Measurements from ENCODE around the gene MLLT1.

MLLT1 gene

DNA sequence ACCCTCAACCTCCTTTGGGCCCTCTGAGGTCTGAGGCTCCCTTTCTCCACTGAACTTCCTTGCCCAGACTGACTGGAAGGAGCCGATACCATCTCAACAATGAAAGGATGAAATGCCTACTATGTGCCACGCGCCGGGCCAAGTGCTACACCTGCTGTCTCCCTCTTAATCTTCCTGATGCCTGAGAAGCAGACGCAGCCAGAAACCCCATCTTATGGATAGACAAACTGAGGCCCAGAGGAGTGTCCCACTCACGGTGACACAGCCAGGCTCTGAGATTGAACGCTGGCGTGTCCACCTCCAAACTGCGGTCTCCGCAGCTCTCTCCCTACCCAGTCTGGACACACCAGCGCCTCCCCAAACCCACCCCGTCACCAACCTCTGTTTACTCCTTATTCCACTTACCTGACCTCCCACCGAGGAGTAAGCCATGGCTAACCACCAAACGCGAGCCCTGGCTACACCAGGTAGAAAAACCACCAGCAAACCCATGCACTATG is 20.9 kb downstream of the MLLT1 start:
- DNase-seq, result no peak

DNA sequence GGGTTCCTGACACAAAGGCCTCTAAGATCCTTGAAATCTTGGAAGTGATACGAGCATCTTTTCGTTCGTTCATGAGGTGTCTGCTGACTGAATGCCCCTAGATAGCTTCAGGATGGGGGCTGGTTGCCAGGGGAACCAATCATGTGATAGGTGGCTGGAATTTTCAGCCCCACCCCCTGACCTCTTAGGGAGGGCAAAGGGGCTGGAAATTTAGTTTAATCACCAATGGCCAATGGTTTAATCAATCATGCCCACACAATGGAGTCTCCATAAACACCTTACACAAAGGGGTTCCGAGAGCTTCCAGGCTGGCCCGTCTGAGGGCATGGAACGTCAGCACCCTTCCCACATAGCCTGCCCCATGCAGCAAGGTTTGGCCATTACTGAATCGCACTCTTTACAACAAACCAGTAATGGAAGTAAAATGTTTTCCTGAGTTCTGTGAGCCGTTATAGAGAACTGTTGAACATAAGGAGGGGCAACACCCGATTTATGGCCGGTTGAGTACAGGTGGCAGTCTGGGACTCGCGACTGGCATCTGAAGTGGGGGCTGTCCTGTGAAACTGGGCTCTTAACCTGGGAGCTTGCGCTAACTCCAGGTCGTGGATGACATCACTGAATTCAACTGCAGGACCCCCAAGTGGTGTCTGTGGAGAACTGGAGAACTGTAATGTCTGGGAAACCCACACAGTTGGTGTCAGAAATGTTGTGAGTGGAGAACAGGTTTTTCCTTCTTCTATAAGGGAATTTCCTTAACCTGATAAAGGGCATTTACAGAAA is 25.6 kb downstream of the MLLT1 start:
- no peak for DNase-seq

DNA sequence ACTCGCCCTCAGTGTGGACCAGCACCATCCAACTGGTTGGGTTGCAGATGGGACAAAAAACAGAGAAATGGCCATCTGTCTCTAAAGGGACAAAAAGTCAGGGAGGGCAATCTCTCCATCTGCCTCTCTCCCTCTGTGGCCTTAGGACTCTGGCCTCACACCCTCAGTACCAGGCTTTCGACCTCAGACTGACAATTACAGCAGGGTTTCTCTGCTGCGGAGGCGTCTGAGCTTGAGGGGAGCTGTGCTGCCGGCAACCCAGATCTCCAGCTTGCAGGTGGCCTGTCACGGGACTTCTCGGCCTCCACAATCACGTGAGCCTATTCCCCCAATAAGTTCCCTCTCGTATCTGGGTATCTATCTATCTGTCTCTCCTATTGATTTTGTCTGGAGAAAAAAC is 27.7 kb downstream of the MLLT1 start:
- no peak for DNase-seq

DNA sequence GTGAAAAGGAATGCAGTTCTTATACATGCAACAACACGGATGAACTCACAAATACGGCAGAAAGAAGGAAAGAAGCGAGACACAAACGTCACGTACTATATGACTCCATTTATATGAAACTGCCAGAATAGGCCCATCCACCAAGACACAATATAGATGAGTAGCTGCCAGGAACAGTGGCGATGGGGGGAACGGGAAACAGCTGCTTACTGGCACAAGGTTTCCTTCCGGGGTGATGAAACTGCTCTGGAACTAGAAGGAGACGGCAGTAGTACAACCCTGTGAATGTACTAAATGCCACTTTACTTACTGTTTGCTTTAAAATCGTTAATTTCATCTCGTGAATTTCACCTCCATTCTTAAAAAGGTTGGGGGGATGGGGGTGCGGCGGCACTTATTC is 28.9 kb downstream of the MLLT1 start:
- no peak for DNase-seq

DNA sequence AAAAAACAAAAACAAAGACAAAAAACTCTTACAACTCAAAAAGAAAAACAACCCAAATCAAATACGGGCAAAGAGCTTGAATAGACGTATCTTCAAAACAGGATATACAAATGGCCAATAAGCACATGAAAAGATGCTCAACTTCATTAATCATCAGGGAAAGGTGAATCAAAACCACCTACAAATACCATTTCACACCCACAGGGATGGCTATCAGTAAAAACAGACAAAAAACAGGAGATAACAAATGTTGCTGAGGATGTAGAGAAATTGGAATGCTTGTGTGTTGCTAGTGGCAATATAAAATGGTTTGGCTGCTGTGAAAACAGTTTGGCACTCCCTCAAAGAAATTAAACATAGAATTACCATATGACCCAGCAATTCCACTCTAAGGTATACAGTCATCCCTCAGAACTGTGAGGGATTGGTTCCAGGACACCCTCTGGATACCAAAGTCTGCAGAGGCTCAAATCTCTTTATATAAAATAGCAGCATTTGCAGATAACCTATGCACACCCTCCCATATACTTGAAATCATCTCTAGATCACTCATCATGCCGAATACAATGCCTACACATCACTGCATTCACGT is 29.7 kb downstream of the MLLT1 start:
- DNase-seq, result no peak

DNA sequence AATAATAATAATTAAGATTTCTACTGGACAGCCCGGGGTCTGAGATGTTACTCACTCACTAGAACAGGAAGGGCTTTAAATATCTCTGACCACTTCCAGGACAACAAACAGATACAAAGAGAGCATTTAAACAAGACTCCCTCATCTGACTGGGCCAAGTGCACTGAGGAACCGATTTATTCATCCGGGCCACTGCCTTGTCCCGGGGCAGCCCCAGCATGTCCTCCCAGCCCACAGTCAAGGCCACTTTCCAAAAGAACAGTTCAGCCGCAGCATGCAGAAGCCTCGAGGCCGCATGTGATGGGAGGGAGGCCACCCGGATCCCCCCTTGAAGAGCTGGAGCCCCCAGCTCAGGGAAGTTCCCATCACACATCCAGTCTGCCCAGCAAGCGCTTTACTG is 30.5 kb downstream of the MLLT1 start:
- DNase-seq, result no peak

DNA sequence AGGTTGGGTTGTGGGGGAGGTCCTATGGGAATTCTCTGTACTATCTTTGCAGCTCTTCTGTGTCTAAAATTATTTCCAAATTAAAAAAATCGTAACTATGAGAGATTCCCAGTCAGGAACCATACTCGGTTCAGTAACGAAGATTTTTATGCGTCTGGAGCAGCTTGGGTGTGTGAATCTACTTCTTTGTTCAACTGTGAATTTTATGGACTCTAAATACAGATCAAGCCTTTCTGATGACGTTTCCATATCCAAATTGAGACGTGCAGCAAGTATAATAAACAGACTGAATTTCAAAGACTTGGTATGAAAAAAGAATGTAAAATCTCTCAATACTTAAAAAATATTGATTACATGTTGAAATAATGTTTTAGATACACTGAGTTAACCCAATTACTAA is 30.9 kb downstream of the MLLT1 start:
- DNase-seq, result no peak

DNA sequence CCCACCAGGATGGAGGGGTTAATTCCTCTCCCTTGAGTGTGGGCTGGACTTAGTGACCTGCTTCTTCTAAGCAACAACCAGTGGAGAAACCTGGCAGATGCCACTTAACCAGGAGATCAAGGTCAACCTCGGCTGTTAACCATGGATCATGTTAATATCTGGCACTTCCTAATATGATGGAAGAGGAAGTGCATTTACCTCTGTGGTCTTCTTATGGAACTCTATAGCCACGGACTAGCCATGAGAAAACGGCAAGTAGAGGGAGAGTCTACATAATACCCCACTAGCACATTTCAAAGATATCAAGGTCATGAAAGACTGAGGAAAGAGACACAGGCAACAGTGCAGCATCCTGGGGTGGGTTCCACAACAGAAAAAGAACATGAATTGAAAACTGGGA is 31.4 kb downstream of the MLLT1 start:
- no peak for DNase-seq

DNA sequence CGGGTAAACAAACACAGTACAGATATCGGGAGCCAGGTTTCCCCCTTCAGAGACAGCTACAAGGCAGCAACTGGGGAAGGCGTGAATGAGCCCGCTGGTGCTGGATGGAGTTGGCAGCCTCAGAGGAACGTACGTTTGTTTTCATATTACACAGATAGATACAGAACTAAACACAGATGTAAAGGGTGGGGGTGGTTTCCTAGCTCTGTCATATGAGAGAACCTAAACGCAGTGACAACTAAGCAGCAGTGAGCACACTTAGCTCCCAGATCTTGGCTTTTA is 32.8 kb downstream of the MLLT1 start:
- DNase-seq, result no peak

DNA sequence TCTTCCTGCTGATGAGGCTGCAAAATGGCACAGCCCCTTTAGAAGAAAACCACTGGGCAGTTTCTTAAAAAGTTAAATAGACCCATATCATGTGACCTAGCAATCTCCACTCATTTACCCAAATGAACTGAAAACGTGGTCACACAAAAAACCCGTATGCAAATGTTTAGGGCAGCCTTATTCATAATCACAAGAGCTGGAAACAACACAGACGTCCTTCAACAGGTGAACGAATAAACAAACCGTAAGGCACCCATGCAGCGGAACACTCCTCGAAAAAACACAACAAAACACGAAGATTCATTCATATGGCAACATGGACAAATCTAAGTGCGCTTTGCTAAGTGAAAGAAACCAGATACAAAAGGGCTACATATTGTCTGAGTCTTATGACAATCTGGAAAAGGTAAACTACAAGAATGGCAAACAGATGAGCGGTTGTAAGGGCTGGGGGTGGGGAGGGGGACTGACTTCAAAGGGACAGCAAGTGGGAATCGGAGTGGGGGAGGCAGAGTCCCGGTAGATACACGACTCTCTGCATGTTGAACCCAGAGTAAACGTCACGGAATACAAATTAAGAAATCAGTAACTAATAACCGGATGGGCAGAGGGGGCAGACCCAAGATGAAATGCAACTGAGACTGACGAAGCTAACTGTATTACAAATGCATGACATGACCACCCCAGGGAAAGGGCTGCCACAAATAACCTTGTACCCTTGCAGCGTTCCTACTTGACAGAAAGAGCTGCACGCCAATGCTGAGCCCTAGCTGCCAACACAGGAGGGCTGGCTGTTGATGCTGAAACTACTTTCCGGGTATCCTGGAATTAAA is 33.4 kb downstream of the MLLT1 start:
- DNase-seq, result no peak

DNA sequence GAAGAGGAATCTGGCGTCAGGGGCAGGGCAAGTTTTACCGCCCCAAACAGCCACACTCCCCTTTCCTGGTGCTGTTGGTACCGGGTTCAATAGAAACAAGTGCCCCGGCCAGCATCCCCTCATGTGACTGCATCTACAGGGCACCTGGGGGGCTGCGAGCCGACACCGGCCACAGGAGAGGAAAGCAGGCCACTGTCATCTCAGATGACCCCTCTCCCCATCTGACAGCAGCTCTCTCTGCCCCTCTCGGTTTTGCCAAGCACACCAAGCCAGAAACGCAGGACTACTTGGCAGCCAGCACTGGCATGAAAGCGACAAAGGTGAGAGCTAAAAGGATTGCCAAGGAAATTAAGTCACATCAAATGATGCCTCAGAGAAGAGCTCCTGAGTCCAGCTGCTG is 37.1 kb downstream of the MLLT1 start:
- DNase-seq, result no peak

DNA sequence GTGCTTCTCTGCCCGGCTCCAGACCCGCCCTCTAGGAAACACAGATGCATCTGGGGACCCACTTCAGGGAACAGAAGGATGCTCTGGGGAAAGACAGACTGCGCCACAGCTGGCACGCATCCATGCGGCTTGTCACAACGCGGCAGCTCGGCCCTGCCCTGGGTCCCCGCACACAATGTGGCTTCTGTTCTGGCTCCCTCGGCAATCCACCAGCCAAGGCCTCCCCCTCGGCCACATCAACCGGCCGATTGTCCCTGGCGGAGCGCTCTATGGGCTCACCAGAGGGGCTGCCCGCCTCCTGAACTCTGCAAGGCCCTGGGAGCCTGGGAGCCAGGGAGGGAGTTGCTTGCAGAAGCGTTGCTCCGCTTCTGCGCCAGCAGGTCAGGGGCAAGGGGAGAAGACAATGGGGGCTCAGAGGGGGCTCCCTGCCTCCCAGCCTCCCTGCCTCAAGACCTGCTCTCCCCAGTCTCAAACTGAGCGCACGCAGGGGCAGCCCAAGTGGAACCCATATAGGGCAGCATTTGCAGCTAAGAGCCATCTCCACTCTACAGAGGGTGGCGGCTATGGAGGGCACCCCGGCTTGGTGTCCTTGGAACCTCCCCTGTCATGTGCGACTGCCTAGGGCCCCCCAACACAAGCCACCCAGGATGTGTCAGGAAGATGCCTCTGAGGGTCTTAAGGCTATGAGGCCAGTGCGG is 37.9 kb downstream of the MLLT1 start:
- DNase-seq, result no peak

DNA sequence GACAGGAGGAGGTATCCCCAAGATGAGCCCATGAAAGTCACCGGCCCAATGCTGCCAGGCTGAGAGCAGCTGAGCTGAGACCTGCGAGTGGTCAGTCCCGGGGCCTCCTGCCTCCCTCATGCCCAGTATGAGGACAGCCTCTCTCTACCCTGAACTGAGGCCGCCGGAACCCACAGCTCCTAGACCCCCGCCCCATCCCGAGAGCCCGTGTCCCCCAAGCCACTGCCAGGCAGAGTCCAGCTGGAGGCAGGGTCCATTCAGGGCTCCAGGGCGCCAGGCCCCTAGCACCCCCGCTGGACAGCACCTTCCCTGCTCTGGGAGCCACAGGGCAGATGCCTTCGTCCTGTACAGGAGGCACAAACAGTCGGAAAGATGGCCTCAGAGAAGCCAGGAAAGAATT is 38.7 kb downstream of the MLLT1 start:
- no peak for DNase-seq

DNA sequence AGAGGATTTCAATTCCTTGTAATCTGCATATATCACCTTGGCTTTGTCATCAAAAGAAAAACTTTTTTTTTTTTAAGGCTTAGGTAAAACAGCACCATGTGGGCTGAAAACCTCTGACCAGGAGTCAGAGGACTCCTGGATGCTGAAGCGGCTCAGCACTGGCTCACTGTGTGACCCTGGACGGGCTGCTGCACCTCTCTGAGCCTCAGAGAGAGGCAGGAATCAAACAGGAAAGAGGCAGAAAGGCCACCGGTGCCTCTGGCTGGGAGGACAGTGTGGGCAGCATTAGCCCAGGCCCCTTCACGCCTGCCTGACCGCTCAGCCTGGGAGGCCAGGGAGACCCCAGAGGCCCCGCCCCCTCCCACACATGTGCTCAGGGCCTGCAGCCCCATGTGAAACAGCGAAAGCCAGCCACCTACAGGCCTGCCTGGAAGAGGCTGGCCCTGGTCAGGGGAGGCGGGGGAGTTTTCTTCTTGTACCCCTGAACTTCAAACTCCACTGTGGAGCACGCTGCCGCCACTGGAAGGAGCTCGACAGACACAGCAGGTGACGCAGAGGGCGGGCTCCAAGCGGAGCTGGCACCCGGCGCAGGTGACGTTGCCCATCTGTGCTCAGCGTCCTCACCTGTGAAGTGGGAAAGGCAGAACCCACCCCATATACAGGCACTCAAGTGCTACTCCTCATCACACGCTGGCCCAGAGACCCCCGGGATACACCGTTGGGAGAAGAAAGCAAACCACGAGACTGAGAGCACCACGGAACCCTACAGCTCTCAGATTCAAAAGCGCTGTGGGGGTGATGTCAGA is 39.7 kb downstream of the MLLT1 start:
- no peak for DNase-seq

DNA sequence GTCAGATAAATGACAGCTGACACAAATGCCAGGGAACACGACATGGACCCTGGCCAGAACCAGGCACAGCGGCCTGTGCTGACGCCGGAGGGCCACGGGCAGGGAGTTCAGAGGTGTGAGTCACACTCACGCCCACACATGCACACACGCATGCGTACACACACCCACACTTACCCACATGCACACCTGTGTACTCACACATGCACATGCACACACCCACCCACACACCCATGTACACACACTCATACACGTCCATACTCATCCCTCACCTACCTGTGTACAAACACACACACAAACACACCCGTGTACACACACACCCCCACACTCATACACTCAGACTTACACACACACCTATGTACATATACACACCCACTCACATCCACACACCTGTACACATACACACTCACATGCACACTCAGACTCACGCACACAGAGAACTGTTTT is 40.4 kb downstream of the MLLT1 start:
- peak; percentile 19 for DNase-seq

DNA sequence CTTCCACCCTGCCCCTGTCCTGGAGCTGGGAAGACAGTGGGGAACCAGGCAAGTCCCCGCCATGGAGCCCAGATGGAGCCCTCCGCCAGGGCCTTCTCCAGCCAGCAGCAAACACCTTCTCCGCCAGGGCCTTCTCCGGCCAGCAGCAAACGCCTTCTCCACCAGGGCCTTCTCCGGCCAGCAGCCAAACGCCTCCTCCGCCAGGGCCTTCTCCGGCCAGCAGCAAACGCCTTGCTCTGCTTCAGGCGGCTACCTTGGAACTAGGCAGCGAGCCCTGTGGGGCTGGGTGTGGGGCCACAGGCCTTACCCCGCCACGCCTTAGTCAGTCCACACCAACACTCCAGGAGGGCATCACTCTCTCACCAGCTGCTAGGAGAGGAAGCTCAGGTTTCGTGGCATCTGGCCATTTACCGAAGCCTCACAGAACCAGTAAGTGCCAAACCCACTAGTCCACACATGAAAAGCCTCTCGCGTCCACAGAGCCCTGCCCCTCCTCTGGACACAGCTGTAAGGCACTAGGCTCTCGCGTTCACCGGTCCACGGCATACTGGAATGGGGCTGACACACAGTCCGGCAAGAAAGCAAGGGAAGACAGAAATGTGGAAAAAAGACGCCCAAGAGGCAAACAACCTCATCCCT is 41.0 kb downstream of the MLLT1 start:
- DNase-seq, result no peak

DNA sequence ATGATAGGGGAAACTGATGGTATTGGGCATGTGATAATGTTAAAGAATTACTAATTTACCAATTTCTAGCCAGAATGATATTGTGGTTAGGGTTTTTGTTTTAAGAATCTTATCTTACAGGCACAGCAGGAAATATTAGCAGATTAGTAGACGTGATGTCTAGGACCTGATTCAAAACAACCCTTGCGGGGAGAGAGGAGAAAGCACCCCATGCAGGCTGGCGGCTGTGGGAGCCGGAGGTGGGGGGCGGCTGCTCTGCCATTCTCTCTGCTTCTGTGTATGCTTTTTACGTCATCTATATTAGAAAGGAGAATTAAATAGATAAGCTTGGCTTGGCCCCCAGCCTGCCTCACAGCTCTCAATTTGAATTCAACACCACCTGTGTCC is 41.5 kb downstream of the MLLT1 start:
- DNase-seq, result peak; percentile 19

DNA sequence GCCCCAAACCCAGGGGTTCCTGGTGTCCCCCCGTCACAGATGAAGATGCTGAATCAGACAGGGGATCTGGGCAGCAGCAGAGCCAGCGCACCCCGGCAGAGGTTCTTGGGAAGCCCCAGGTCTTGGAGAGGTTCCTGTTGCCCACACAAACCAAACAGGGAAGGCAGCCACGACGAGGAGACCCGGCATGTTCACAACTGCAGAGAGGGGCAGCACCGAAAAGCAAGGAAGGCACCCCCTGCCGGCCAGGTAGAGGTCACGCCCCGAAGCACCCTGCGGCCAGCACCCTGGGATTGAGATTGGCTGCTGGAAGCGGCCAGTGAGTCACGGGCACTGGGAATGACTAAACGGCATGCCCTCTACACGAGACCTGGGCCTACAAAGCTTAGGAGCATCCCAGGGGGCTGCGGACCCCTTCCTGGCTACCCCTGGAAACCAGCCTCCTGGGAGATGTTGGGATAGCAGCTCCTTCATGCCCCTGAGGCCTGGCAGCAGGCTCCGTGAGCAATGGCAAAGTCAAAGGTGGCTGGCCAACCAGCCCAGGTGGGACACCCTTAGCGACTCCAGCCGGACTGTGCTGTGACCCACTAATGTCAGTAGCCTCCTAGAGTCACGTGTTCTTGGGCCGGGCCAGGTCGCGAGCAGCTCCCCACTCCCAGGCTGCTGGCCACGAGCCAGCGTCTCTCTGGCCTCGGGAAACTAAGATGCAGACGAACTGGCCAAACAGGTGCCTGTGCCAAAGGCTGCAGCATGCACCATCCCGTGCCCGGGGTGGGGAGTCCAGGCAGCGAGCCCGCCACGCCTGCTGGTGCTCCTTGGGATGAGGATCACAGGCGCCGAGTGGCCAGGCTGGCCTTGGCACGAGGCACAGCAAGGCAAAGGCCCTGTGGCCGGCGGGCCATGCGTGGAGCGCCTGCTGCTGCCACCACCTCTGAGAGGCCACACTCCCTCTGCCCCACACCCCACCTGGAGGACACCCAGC is 43.2 kb downstream of the MLLT1 start:
- DNase-seq, result no peak

DNA sequence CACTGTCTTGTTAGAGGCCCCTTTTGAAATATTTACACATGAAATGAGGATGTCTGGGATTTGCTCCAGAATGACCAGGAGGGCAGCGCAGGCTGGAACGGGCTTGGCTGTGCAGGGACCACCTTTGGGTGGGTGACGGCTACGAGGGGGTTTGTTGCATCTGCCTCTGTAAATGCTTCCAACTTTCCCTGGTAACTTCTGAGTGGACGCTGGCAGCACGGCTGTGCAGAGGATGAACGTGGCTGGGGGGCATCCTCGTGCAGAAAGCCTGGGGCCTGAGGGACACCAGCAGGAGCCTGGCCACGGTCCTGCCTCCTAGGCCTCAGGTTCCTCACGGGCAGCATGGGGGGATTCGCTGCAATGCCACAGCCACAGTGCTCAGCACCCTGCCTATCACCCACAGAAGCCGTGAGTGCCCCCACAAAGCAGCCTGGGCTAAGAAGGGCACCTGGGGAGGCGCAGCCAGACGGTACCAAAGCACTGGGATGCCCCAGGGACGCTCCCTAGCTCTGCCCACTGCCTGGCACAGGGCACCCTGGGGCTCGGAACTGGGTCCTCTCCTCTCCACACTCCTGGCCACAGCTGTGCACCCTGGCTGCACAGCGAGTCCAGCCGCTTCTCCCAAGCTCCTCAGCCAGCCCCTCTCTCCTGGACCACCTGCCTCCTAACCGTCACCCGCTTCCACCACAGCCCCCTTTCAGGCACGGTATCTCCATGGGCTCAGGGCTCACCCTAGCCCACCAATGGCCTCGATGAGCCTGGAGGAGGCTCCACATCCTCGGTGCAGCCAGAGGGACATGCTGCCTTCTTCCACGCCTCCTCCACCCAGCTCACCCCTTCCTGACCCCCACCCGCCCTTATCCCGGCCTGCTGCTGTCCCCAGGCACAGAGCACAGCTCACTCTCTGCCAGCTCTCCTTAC is 44.5 kb downstream of the MLLT1 start:
- DNase-seq, result no peak

DNA sequence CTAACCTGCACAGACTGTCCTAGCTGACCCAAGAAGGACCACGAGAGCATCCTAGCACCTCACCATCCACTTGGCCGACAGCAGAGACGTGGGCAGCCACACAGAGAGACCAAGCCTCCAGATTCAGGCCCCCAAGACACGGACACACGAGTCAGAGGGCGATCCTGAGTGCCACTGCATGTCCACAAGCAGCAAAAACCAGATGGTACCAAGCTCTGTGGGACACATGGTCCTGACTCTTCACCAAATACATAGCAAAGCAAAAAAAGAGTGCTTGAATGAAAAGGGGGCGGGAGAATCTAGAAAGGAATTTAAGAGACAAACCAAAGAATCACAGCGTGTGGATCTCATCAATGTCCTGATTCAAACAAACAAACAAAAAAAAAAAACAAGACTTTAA is 45.2 kb downstream of the MLLT1 start:
- DNase-seq, result no peak

All from CD4-positive, alpha-beta T cell treated with Interleukin-6 for 4 hours (primary cell).